G401.6 (cell line): ENCODE results near the gene LIMS1.
"Not testable (repeated sequence)": the region's sequence is repeated elsewhere in the genome, so short reads cannot be mapped to it uniquely, and the experiment has no call there.

Experiments used
- FAIRE-seq: peaks from 2 replicates; lab custom pipeline; 2012; peaks lifted over from hg19 to GRCh38; lab: Jason Lieb, UNC

Gene LIMS1

GRCh38 chr2:108533832-108534583 lies at the start of gene LIMS1:
LIMS1 (plus strand) TSS chr2:108534470; CDS start chr2:108534563, 93 bp downstream.
- no peak for FAIRE-seq

GRCh38 chr2:108485253-108485652 lies 49.0 kb upstream of the LIMS1 start:
- FAIRE-seq: no peak

- FAIRE-seq: no peak
These were observed 43.7 kb upstream of the LIMS1 start for GRCh38 chr2:108490506-108491122.

GRCh38 chr2:108491848-108492247 lies 42.4 kb upstream of the LIMS1 start:
- FAIRE-seq: no peak

- no peak for FAIRE-seq
These were observed 41.9 kb upstream of the LIMS1 start for GRCh38 chr2:108492364-108492763.

- FAIRE-seq: not testable (repeated sequence)
These were observed 38.1 kb upstream of the LIMS1 start for GRCh38 chr2:108496167-108496566.

- not testable (repeated sequence) for FAIRE-seq
These were observed 26.6 kb upstream of the LIMS1 start for GRCh38 chr2:108507620-108508019.

- not testable (repeated sequence) for FAIRE-seq
These were observed 21.8 kb upstream of the LIMS1 start for GRCh38 chr2:108512431-108512830.

- FAIRE-seq: not testable (repeated sequence)
These were observed 19.8 kb upstream of the LIMS1 start for GRCh38 chr2:108514478-108514877.

- FAIRE-seq: not testable (repeated sequence)
These were observed 9.6 kb upstream of the LIMS1 start for GRCh38 chr2:108524688-108525087.

- FAIRE-seq: not testable (repeated sequence)
These were observed 9.0 kb upstream of the LIMS1 start for GRCh38 chr2:108525258-108525657.

GRCh38 chr2:108531674-108532055 lies 2.6 kb upstream of the LIMS1 start:
- FAIRE-seq: no peak

GRCh38 chr2:108534584-108535356 lies 500 bp downstream of the LIMS1 start:
- no peak for FAIRE-seq

- no peak for FAIRE-seq
These were observed 1.0 kb downstream of the LIMS1 start for GRCh38 chr2:108535357-108535631.

- FAIRE-seq: no peak
These were observed 2.0 kb downstream of the LIMS1 start for GRCh38 chr2:108536133-108536780.

GRCh38 chr2:108536911-108537310 lies 2.6 kb downstream of the LIMS1 start:
- FAIRE-seq: no peak

- no peak for FAIRE-seq
These were observed 3.8 kb downstream of the LIMS1 start for GRCh38 chr2:108538000-108538625.

- FAIRE-seq: no peak
These were observed 7.2 kb downstream of the LIMS1 start for GRCh38 chr2:108541451-108541850.

GRCh38 chr2:108542071-108542470 lies 7.8 kb downstream of the LIMS1 start:
- FAIRE-seq: no peak

- no peak for FAIRE-seq
These were observed 13.3 kb downstream of the LIMS1 start for GRCh38 chr2:108547606-108548005.

GRCh38 chr2:108548208-108549003 lies 14.1 kb downstream of the LIMS1 start:
- no peak for FAIRE-seq

- no peak for FAIRE-seq
These were observed 18.3 kb downstream of the LIMS1 start for GRCh38 chr2:108552566-108552965.
